WTC11 (cell line): ENCODE results near the gene UPK3A. TPM values are rescaled to one million over a fixed set of nuclear protein-coding genes. Genes with fewer than 3 reads are reported as not detected.

Experiments used
- ATAC-seq: fragments of 200-7000 bp; cut with Tn5 transposase; 2 replicates; pipeline ENCODE4 v1.10.0; 2021; ENCODE audit warnings: mild to moderate bottlenecking, moderate library complexity
- CTCF ChIA-PET: fragments of 300-600 bp; sonication (Branson Sonifier 250); formaldehyde crosslinking; loops from one replicate; lab custom pipeline; 2021; ENCODE audit warnings: antibody characterized with exemption; lab: Charles Lee
- POLR2A ChIA-PET: fragments of 350-600 bp; sonication (Branson Sonifier 250); formaldehyde crosslinking; loops from one replicate; lab custom pipeline; 2021; ENCODE audit warnings: antibody characterized with exemption; lab: Charles Lee
- DNase-seq: peaks from one replicate; pipeline ENCODE4 v3.0.0; 2021; ENCODE audit warnings: low spot score
- H3K27ac Mint-ChIP-seq: 2 replicates; pipeline ENCODE4 v1.8.0; 2021; ENCODE audit warnings: mixed read lengths
- H3K27me3 Mint-ChIP-seq: 2 replicates; pipeline ENCODE4 v1.8.0; 2021; ENCODE audit warnings: low read depth, mild to moderate bottlenecking, moderate library complexity, mixed read lengths
- H3K36me3 Mint-ChIP-seq: 2 replicates; pipeline ENCODE4 v1.8.0; 2021; ENCODE audit warnings: mixed read lengths
- H3K4me1 Mint-ChIP-seq: 2 replicates; pipeline ENCODE4 v1.8.0; 2022; ENCODE audit warnings: mixed read lengths
- H3K4me3 Mint-ChIP-seq: 2 replicates; pipeline ENCODE4 v1.8.0; 2021; ENCODE audit warnings: mild to moderate bottlenecking, moderate library complexity, mixed read lengths
- H3K9me3 Mint-ChIP-seq: 2 replicates; pipeline ENCODE4 v1.8.0; 2021; ENCODE audit warnings: mixed read lengths
- ARID4B ChIP-seq: sonication (generic); formaldehyde crosslinking; IDR thresholded peaks from 2 replicates; pipeline ENCODE4 v1.8.0; 2023; ENCODE audit warnings: missing genetic modification reagents, mild to moderate bottlenecking, borderline replicate concordance
- ATF1 ChIP-seq: sonication (generic); formaldehyde crosslinking; IDR thresholded peaks from 2 replicates; pipeline ENCODE4 v1.8.1; 2023; ENCODE audit warnings: mild to moderate bottlenecking, moderate library complexity, missing genetic modification reagents
- ATF3 ChIP-seq: sonication (generic); formaldehyde crosslinking; conservative IDR thresholded peaks from 2 replicates; pipeline ENCODE4 v1.8.1; 2022; ENCODE audit warnings: mild to moderate bottlenecking, missing genetic modification reagents
- E2F1 ChIP-seq: sonication (generic); formaldehyde crosslinking; IDR thresholded peaks from 2 replicates; pipeline ENCODE4 v1.8.0; 2022; ENCODE audit warnings: mild to moderate bottlenecking, missing genetic modification reagents
- E2F5 ChIP-seq: sonication (generic); formaldehyde crosslinking; IDR thresholded peaks from 2 replicates; pipeline ENCODE4 v1.8.1; 2022; ENCODE audit warnings: mild to moderate bottlenecking, moderate library complexity, missing genetic modification reagents
- ELF4 ChIP-seq: sonication (generic); formaldehyde crosslinking; IDR thresholded peaks from 2 replicates; pipeline ENCODE4 v1.8.1; 2022; ENCODE audit warnings: low read depth, mild to moderate bottlenecking, moderate library complexity, missing genetic modification reagents
- EMX1 ChIP-seq: fragments of 250-450 bp; sonication (Bioruptor Pico); IDR thresholded peaks from 2 replicates; pipeline ENCODE4 v1.8.0; 2021; ENCODE audit warnings: mild to moderate bottlenecking
- GRHL2 ChIP-seq: fragments of 250-450 bp; sonication (Bioruptor Pico); IDR thresholded peaks from 2 replicates; pipeline ENCODE4 v1.8.0; 2022; ENCODE audit warnings: mild to moderate bottlenecking, moderate library complexity; ENCODE audit not compliant: insufficient replicate concordance, severe bottlenecking
- MAX ChIP-seq: sonication (generic); formaldehyde crosslinking; IDR thresholded peaks from 2 replicates; pipeline ENCODE4 v1.8.0; 2022; ENCODE audit warnings: mild to moderate bottlenecking, missing genetic modification reagents
- MXD4 ChIP-seq: fragments of 250-450 bp; sonication (Bioruptor Pico); IDR thresholded peaks from 2 replicates; pipeline ENCODE4 v1.8.0; 2021; ENCODE audit warnings: mild to moderate bottlenecking, moderate library complexity, borderline replicate concordance
- NFATC4 ChIP-seq: fragments of 250-450 bp; sonication (Bioruptor Pico); IDR thresholded peaks from 2 replicates; pipeline ENCODE4 v1.9.0; 2021; ENCODE audit warnings: mild to moderate bottlenecking
- PRRX2 ChIP-seq: fragments of 250-450 bp; sonication (Bioruptor Pico); IDR thresholded peaks from 2 replicates; pipeline ENCODE4 v1.8.0; 2021; ENCODE audit warnings: mild to moderate bottlenecking
- RELA ChIP-seq: sonication (generic); formaldehyde crosslinking; IDR thresholded peaks from 2 replicates; pipeline ENCODE4 v1.8.1; 2022; ENCODE audit warnings: missing genetic modification reagents, mild to moderate bottlenecking, borderline replicate concordance
- RORB ChIP-seq: fragments of 250-450 bp; sonication (Bioruptor Pico); IDR thresholded peaks from 2 replicates; pipeline ENCODE4 v1.9.0; 2021; ENCODE audit warnings: mild to moderate bottlenecking
- SMAD4 ChIP-seq: sonication (generic); formaldehyde crosslinking; IDR thresholded peaks from 2 replicates; pipeline ENCODE4 v1.8.0; 2022; ENCODE audit warnings: mild to moderate bottlenecking, missing genetic modification reagents
- ZNF138 ChIP-seq: sonication (generic); formaldehyde crosslinking; conservative IDR thresholded peaks from 2 replicates; pipeline ENCODE4 v1.8.1; 2022; ENCODE audit warnings: mild to moderate bottlenecking, moderate library complexity, missing genetic modification reagents
- ZNF219 ChIP-seq: sonication (generic); formaldehyde crosslinking; IDR thresholded peaks from 2 replicates; pipeline ENCODE4 v1.8.0; 2023; ENCODE audit warnings: missing genetic modification reagents, mild to moderate bottlenecking, borderline replicate concordance
- ZNF263 ChIP-seq: sonication (generic); formaldehyde crosslinking; IDR thresholded peaks from 2 replicates; pipeline ENCODE4 v1.8.1; 2022; ENCODE audit warnings: low read depth, mild to moderate bottlenecking, moderate library complexity, missing genetic modification reagents
- ZNF281 ChIP-seq: sonication (generic); formaldehyde crosslinking; IDR thresholded peaks from 2 replicates; pipeline ENCODE4 v1.8.0; 2023; ENCODE audit warnings: mild to moderate bottlenecking, missing genetic modification reagents
- ZNF396 ChIP-seq: fragments of 250-450 bp; sonication (Bioruptor Pico); IDR thresholded peaks from 2 replicates; pipeline ENCODE4 v1.8.0; 2021; ENCODE audit warnings: mild to moderate bottlenecking, moderate library complexity, borderline replicate concordance
- ZNF416 ChIP-seq: fragments of 250-450 bp; sonication (Bioruptor Pico); IDR thresholded peaks from 2 replicates; pipeline ENCODE4 v1.9.0; 2021; ENCODE audit warnings: mild to moderate bottlenecking, inconsistent platforms
- ZNF425 ChIP-seq: fragments of 250-450 bp; sonication (Bioruptor Pico); conservative IDR thresholded peaks from 2 replicates; pipeline ENCODE4 v1.9.0; 2021; ENCODE audit warnings: mild to moderate bottlenecking
- ZNF671 ChIP-seq: fragments of 250-450 bp; sonication (Bioruptor Pico); IDR thresholded peaks from 2 replicates; pipeline ENCODE4 v1.8.0; 2021; ENCODE audit warnings: mild to moderate bottlenecking
- total RNA-seq: library from RNA; stranded (reverse); gene quantifications from 3 replicates; pipeline ENCODE4 v1.2.3, GENCODE V29; 2021

Gene UPK3A
- total RNA-seq, 1 experiment from 2014 or later = 0.37 TPM

GRCh38 chr22:45251825-45252224 lies 32.9 kb upstream of the UPK3A start:
- POLR2A ChIA-PET = interaction anchor here (0.7 kb wide), 1 partner anchor 1507 kb away, joined by 4 read pairs; no protein-coding TSS in a partner anchor

GRCh38 chr22:45253039-45253641 lies 31.6 kb upstream of the UPK3A start:
- ATAC-seq (no peak), DNase-seq (no peak)
- TF ChIP-seq ATF1 (CRISPR knock-in tag) (no peak), ZNF219 (no peak), RELA (CRISPR knock-in tag) (no peak), ZNF671 (CRISPR knock-in tag) (no peak), MAX (CRISPR knock-in tag) (no peak), ZNF416 (CRISPR knock-in tag) (no peak), NFATC4 (CRISPR knock-in tag) (no peak), SMAD4 (CRISPR knock-in tag) (no peak), ZNF396 (CRISPR knock-in tag) (no peak), PRRX2 (CRISPR knock-in tag) (no peak), E2F1 (CRISPR knock-in tag) (no peak), ARID4B (CRISPR knock-in tag) (no peak), ZNF281 (CRISPR knock-in tag) (no peak), ZNF425 (no peak), ATF3 (CRISPR knock-in tag) (no peak), GRHL2 (CRISPR knock-in tag) (no peak), MXD4 (CRISPR knock-in tag) (no peak)
- TF ChIP-seq, all 79 proteins: peak for 0
- Mint-ChIP-seq H3K36me3 (peaks cover 2% of the 10 kb centered on the region; the same call in 1 of the 2 replicates), H3K27ac (no peak overlapping the region), H3K27me3 (no peaks in the 10 kb centered on the region), H3K4me1 (no peaks in the 10 kb centered on the region), H3K9me3 (peaks cover 16% of the 10 kb centered on the region), H3K4me3 (no peak overlapping the region)
- CTCF ChIA-PET = interaction anchor here (1.5 to 2.3 kb wide), 2 partner anchors 44 to 433 kb away, joined by 5 to 7 read pairs; no protein-coding TSS in a partner anchor
- POLR2A ChIA-PET = no interaction called here

More at GRCh38 chr22:45251825-45252224, 32.9 kb upstream of the UPK3A start:
- no peak overlapping the region for H3K4me3 Mint-ChIP-seq
- no peaks in the 10 kb centered on the region for H3K27me3 Mint-ChIP-seq
- no peaks in the 10 kb centered on the region for H3K4me1 Mint-ChIP-seq
- no peak overlapping the region for H3K27ac Mint-ChIP-seq
- H3K9me3 Mint-ChIP-seq = 0 out of 2 replicates have a peak, but pooled peaks cover 4% of the 10 kb centered on the region
- no peaks in the 10 kb centered on the region for H3K36me3 Mint-ChIP-seq
- CTCF ChIA-PET = interaction anchor here (0.7 to 2.3 kb wide), 4 partner anchors 42 to 862 kb away, joined by 3 to 7 read pairs (median 4); no protein-coding TSS in a partner anchor
- ATAC-seq (no peak), DNase-seq (no peak)
- TF ChIP-seq ZNF263 (no peak), PRRX2 (CRISPR knock-in tag) (no peak), EMX1 (CRISPR knock-in tag) (no peak), RORB (CRISPR knock-in tag) (no peak), ELF4 (no peak), E2F5 (CRISPR knock-in tag) (no peak), ZNF138 (CRISPR knock-in tag) (no peak)
